LNCAP (cell line): Measurements from ENCODE around the gene KCNIP1.

Experiments used
- CTCF ChIP-seq: fragments of 450-650 bp; IDR thresholded peaks from 2 replicates; pipeline ENCODE4 v1.5.1; 2017; ENCODE audit warnings: mild to moderate bottlenecking

Gene KCNIP1

GRCh38 chr5:170629566-170630175 is 125.9 kb downstream of the KCNIP1 start:
- no peak for TF ChIP-seq CTCF

- no peak for TF ChIP-seq CTCF
Measured at GRCh38 chr5:170630226-170630625, 126.4 kb downstream of the KCNIP1 start.

- no peak for TF ChIP-seq CTCF
Measured at GRCh38 chr5:170630711-170631141, 126.9 kb downstream of the KCNIP1 start.

GRCh38 chr5:170631466-170632195 is 127.8 kb downstream of the KCNIP1 start:
- TF ChIP-seq CTCF, result no peak

DNA sequence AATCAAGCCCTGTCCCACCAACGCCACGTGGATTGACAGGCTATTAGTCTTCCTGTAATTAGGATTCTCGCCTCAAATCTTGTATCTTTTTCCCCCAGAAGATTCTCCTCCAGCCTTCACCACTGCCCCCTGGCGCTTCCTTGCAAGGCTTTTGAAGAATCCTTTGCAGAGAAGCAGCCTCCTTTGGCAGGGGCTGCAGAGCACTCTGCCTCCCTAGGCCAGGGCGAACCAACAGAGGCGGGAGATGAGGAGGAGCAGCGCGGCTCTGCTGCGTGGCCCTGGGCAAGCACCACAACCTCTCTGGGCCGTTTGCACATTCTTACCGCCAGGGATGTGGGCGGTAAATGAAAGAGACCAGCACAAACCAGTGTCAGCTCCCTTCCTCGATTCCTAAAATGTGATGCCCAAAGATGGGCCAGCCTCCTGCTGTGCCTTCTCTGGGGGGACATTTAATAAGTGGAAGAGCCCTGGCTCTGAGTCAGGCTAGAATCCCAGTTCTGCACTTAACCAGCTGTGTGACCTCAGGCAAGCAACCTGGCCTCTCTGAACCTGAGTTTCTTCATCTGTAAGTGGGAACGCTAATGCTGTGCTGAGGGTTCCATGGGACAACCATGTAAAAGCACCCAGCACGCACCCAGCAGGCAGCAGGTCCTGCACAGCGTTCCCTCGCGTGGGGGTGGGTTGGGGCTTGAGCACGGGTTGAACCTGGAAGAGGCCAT is 128.6 kb downstream of the KCNIP1 start:
- no peak for TF ChIP-seq CTCF

DNA sequence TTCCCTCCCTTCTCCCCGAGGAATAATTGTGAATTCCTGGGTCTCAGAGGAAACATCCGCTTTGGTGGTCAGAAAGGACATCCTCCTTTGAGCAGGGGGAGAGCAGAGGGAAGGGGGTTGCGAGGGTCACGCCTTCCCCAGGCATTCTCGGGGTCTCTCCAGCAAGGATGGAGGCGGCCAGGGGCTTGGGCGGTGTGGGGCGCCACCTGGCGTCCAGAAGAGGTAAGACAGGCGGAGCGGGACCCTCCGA is 129.1 kb downstream of the KCNIP1 start:
- peak; percentile 99 for TF ChIP-seq CTCF

- TF ChIP-seq CTCF, result peak; percentile 6; the same call in 1 of the 2 replicates
Measured at GRCh38 chr5:170633235-170634081, 129.6 kb downstream of the KCNIP1 start.
